Keratinocyte (primary cell): ENCODE measurements around the gene DCDC2B.

Source experiments
- EZH2 ChIP-seq: IDR thresholded peaks from one replicate; pipeline ENCODE4 v1.6.1; 2012; ENCODE audit warnings: inconsistent platforms, mild to moderate bottlenecking, low read length, moderate library complexity
- TF ChIP-seq, protein P1 (sequence below), 3 experiments: IDR thresholded peaks in 1 of 3; conservative IDR thresholded peaks in 1 of 3; optimal IDR thresholded peaks in 1 of 3; 2 replicates in 2 of 3; 3 replicates in 1 of 3; pipeline versions ENCODE3 to v1.5.1; 2011; ENCODE audit warnings: low read length in 3 of 3, mild to moderate bottlenecking in 3 of 3, moderate library complexity in 2 of 3, control low read depth in 1 of 3, inconsistent platforms in 1 of 3; ENCODE audit not compliant: insufficient read depth in 2 of 3; ENCODE audit errors: extremely low read depth in 1 of 3

DNA sequence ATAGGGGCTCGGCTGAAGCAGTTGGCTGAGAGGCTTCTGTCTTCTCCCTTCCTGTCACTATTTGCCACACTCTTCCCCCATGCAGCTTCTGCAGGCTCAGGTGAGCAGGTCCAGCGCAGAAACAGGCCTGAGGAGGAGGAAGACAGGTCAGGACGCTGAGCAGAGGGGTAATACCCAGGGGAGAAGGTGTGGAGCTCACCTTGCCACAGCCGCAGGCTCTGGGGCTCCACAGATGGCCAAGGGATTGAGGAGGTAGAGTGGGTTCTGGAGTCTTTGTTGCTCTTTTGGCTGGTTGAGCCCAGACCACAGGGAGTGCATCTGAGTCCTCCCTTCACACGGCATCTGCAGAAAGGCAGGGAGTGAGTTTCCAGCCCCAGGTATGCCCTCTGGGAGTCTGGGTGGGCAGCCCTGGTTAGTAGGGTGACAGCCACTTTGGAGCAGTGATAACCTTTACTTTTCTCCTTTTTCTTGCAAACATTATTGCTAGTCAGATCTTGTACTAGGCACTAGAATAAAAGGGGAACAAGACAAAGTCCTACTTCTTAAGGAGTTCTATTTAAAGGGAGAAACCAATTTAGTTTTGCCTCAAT lies 23.0 kb downstream of the DCDC2B start:
- no peak for TF ChIP-seq EZH2
- TF ChIP-seq, protein P1, sequence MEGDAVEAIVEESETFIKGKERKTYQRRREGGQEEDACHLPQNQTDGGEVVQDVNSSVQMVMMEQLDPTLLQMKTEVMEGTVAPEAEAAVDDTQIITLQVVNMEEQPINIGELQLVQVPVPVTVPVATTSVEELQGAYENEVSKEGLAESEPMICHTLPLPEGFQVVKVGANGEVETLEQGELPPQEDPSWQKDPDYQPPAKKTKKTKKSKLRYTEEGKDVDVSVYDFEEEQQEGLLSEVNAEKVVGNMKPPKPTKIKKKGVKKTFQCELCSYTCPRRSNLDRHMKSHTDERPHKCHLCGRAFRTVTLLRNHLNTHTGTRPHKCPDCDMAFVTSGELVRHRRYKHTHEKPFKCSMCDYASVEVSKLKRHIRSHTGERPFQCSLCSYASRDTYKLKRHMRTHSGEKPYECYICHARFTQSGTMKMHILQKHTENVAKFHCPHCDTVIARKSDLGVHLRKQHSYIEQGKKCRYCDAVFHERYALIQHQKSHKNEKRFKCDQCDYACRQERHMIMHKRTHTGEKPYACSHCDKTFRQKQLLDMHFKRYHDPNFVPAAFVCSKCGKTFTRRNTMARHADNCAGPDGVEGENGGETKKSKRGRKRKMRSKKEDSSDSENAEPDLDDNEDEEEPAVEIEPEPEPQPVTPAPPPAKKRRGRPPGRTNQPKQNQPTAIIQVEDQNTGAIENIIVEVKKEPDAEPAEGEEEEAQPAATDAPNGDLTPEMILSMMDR (optimal IDR thresholded peaks at IDR 0.05 in 1 of 3, IDR thresholded peaks at IDR 0.05 in 1 of 3, conservative IDR thresholded peaks at IDR 0.05 in 1 of 3; ENCODE audit: extremely low read depth in 1 of 3, insufficient read depth in 2 of 3, low read length in 3 of 3): no peak
